Chondrocyte (in vitro differentiated cells): ENCODE results near the gene ANXA2R. TPM values are rescaled to one million over a fixed set of nuclear protein-coding genes. Genes with fewer than 3 reads are reported as not detected.
A peak's percentile ranks its signal among the peaks of the same experiment; 100 is the strongest.
"Not testable (repeated sequence)": the region's sequence is repeated elsewhere in the genome, so short reads cannot be mapped to it uniquely, and the experiment has no call there.

Experiments
- DNase-seq: peaks from one replicate; pipeline ENCODE4 v3.0.0; 2021; ENCODE audit warnings: mixed read lengths, low spot score
- H3K27ac Mint-ChIP-seq: one replicate; pipeline ENCODE4 v1.8.0; 2021; ENCODE audit warnings: mild to moderate bottlenecking, moderate library complexity, mixed read lengths; ENCODE audit not compliant: unreplicated experiment
- H3K27me3 Mint-ChIP-seq: 2 replicates; pipeline ENCODE4 v1.8.0; 2021; ENCODE audit warnings: low read depth, mixed read lengths
- H3K36me3 Mint-ChIP-seq: 2 replicates; pipeline ENCODE4 v1.8.0; 2021; ENCODE audit warnings: low read depth, mixed read lengths
- H3K4me1 Mint-ChIP-seq: 2 replicates; pipeline ENCODE4 v1.8.0; 2021; ENCODE audit warnings: low read depth, mild to moderate bottlenecking, mixed read lengths
- H3K4me3 Mint-ChIP-seq: one replicate; pipeline ENCODE4 v1.8.0; 2021; ENCODE audit warnings: mild to moderate bottlenecking, moderate library complexity, mixed read lengths; ENCODE audit not compliant: unreplicated experiment
- H3K9me3 Mint-ChIP-seq: 2 replicates; pipeline ENCODE4 v1.8.0; 2021; ENCODE audit warnings: low read depth, mixed read lengths
- CTCF ChIP-seq: fragments of 200-600 bp; sonication (generic); IDR thresholded peaks from 2 replicates; pipeline ENCODE4 v1.5.0; 2021; ENCODE audit warnings: antibody characterized with exemption, mild to moderate bottlenecking, moderate library complexity
- long read RNA-seq: library from polyadenylated mRNA; stranded (forward); transcript quantifications from one replicate; pipeline ENCODE4 v2.0.0, GENCODE V29; 2021
- total RNA-seq: library from RNA; stranded (reverse); gene quantifications from 3 replicates; pipeline ENCODE4 v1.2.1, GENCODE V29; 2021

The ANXA2R gene, protein sequence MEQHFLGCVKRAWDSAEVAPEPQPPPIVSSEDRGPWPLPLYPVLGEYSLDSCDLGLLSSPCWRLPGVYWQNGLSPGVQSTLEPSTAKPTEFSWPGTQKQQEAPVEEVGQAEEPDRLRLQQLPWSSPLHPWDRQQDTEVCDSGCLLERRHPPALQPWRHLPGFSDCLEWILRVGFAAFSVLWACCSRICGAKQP
- total RNA-seq = 1.2 to 3.5 TPM (median 1.7 TPM) in 3 replicates
- long read RNA-seq = 0 reads

- TF ChIP-seq CTCF = peak; percentile 83
- peak within 1 kb of the TSS; percentile 99 for H3K27ac Mint-ChIP-seq
- H3K9me3 Mint-ChIP-seq = no peaks in the 10 kb centered on the region
- no peak for DNase-seq
- H3K27me3 Mint-ChIP-seq = no peaks in the 10 kb centered on the region
- peaks cover 64% of the 10 kb centered on the region for H3K4me1 Mint-ChIP-seq
- H3K4me3 Mint-ChIP-seq = peak within 1 kb of the TSS; percentile 89
- H3K36me3 Mint-ChIP-seq = no peaks in the 10 kb centered on the region
These were observed at the start of gene ANXA2R for GRCh38 chr5:43040287-43041098. Gene ANXA2R, minus strand, starts transcription at chr5:43040319. Its CDS starts 273 bp downstream, at chr5:43040046.

DNA sequence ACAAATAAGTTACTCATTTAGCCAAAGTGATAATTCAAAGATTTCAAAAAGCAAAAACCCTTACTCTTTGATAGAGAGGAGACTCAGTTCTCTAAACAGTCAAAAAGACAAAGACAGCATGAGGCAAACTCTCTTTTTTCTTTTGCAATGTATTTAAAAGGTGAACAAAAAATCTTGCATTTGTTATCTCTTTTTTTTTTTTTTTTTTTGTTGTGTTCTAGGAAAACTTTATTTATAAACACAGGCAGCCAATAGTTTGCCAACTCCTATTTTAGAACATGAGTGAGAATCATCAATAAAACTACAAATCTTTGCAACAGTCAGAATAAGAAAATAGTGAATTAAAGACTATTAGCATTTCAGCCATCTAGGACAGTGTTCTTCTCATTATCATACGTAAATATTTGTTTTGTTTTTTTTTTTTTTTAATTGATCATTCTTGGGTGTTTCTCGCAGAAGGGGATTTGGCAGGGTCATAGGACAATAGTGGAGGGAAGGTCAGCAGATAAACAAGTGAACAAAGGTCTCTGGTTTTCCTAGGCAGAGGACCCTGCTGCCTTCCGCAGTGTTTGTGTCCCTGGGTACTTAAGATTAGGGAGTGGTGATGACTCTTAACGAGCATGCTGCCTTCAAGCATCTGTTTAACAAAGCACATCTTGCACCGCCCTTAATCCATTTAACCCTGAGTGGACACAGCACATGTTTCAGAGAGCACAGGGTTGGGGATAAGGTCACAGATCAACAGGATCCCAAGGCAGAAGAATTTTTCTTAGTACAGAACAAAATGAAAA, 46.2 kb upstream of the ANXA2R start:
- H3K27me3 Mint-ChIP-seq, DNase-seq, H3K9me3 Mint-ChIP-seq, H3K4me3 Mint-ChIP-seq, H3K27ac Mint-ChIP-seq, H3K4me1 Mint-ChIP-seq, H3K36me3 Mint-ChIP-seq: not testable (repeated sequence)

DNA sequence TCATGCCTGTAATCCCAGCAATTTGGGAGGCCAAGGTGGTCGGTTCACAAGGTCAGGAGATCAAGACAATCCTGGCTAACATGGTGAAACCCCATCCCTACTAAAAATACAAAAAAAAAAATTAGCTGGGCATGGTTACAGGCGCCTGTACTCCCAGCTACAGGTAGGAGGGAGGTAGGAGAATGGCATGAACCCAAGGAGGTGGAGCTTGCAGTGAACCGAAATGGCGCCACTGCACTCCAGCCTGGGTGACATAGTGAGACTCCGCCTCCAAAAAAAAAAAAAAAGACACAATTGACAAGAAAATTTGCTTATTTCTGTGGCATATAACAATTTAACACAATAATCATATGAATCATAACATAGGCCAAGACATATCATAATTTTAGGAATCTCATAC, 45.3 kb upstream of the ANXA2R start:
- no peaks in the 10 kb centered on the region for H3K27me3 Mint-ChIP-seq

GRCh38 chr5:43084468-43084867, 44.3 kb upstream of the ANXA2R start:
- not testable (repeated sequence) for H3K36me3 Mint-ChIP-seq, DNase-seq, H3K9me3 Mint-ChIP-seq, H3K4me3 Mint-ChIP-seq, H3K27me3 Mint-ChIP-seq, H3K4me1 Mint-ChIP-seq, H3K27ac Mint-ChIP-seq

More for the DNA sequence above, 45.3 kb upstream of the ANXA2R start:
- Mint-ChIP-seq H3K27ac (no peak overlapping the region), H3K9me3 (no peaks in the 10 kb centered on the region), H3K36me3 (peaks cover 5% of the 10 kb centered on the region), H3K4me1 (no peaks in the 10 kb centered on the region), H3K4me3 (no peak overlapping the region)
- no peak for TF ChIP-seq CTCF
- no peak for DNase-seq

DNA sequence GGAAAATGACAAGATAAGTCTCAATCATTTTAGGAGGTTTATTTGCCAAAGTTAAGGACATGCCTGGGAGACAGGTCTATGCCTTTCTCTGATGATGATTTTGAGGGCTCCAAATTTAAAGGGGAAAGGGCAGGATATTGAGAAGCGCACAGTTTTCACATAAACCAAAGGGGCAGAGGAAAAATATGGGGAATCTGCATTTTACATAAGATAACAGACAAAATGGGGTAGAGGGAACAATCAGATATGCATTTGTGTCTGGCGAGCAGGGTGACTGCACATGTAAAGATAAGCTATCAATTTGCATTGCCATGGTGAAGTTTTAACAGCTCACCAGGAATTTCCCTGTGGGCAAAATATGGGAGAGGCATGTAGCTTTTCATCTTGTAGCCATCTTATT, 41.2 kb upstream of the ANXA2R start:
- DNase-seq, H3K27me3 Mint-ChIP-seq: not testable (repeated sequence)

DNA sequence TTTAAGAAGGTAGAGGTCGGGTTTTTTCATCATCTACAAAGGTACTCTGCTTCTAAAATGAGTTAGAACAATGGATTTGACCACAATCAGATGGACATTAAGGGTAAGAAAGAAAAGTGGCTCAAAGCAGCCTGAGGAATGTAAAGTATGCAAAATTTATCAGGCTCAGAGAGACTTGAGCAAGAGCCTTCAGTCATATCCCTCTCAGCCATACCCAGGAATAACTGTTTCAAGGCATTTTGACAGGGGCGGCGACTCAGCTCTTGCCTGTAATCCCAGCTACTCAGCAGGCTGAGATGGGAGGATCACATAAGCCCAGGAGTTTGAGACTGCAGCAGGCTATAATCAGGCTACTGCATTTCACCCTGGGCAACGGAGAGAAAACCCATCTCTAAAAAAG, 38.8 kb upstream of the ANXA2R start:
- peaks cover 13% of the 10 kb centered on the region for H3K36me3 Mint-ChIP-seq
- H3K4me3 Mint-ChIP-seq = no peak overlapping the region
- no peaks in the 10 kb centered on the region for H3K9me3 Mint-ChIP-seq
- peaks cover 41% of the 10 kb centered on the region for H3K4me1 Mint-ChIP-seq
- H3K27me3 Mint-ChIP-seq = no peaks in the 10 kb centered on the region
- DNase-seq = no peak
- no peak for TF ChIP-seq CTCF
- H3K27ac Mint-ChIP-seq = peak overlapping the region; percentile 92

More for the DNA sequence above, 41.2 kb upstream of the ANXA2R start:
- H3K4me3 Mint-ChIP-seq, H3K9me3 Mint-ChIP-seq, H3K36me3 Mint-ChIP-seq, H3K27ac Mint-ChIP-seq: not testable (repeated sequence)
- peaks cover 19% of the 10 kb centered on the region for H3K4me1 Mint-ChIP-seq

- Mint-ChIP-seq H3K36me3 (peaks cover 16% of the 10 kb centered on the region), H3K4me1 (peaks cover 49% of the 10 kb centered on the region), H3K27ac (peak overlapping the region; percentile 17)
- DNase-seq, H3K27me3 Mint-ChIP-seq, H3K9me3 Mint-ChIP-seq, H3K4me3 Mint-ChIP-seq: not testable (repeated sequence)
These were observed 37.5 kb upstream of the ANXA2R start for GRCh38 chr5:43077446-43078191.
